ENCODE data around the gene CNIH1. TPM values are rescaled to one million over a fixed set of nuclear protein-coding genes. Genes with fewer than 3 reads are reported as not detected.

Gene CNIH1
- total RNA-seq, 1 experiment from 2014 or later, result 149 TPM

GRCh38 chr14:54424479-54424901 lies 16.7 kb downstream of the CNIH1 start:
- RAD21 ChIA-PET (ENCODE audit: low non-redundant PET in 1 of 2, low total read pairs in 2 of 2, uncharacterized antibody in 2 of 2, unreplicated experiment in 2 of 2), result no interaction called here
- Histone ChIP-seq H3K27me3 (ENCODE audit: insufficient read depth, low read length) (no peaks in the 10 kb centered on the region), H3K4me1 (ENCODE audit: control insufficient read depth in 1 of 2, insufficient read depth in 2 of 2, low read length in 2 of 2) (peaks cover 0 to 5% of the 10 kb centered on the region in 2 experiments; a peak in 1 of 4 replicates), H3K9me3 (ENCODE audit: control insufficient read depth in 1 of 2, insufficient read depth in 1 of 2, low read depth in 1 of 2, low read length in 2 of 2) (no peaks in the 10 kb centered on the region), H3K4me3 (replicated peaks in 1 of 2; ENCODE audit: low read depth in 1 of 2, low read length in 2 of 2) (no peak overlapping the region), H3K9me2 (ENCODE audit: insufficient read depth) (no peaks in the 10 kb centered on the region), H3K27ac (ENCODE audit: low read depth, low read length) (no peak overlapping the region), H3K9ac (ENCODE audit: low read length) (no peak overlapping the region), H4K20me1 (ENCODE audit: insufficient read depth) (no peaks in the 10 kb centered on the region), H3K79me2 (ENCODE audit: insufficient read depth, low read length) (peaks cover 11% of the 10 kb centered on the region), H2AFZ (ENCODE audit: low read depth, low read length, poor library complexity, severe bottlenecking) (no peak overlapping the region), H3K36me3 (ENCODE audit: control insufficient read depth in 1 of 2, insufficient read depth in 2 of 2, low read length in 2 of 2) (peaks cover 5 to 30% of the 10 kb centered on the region in 2 experiments; a peak in 3 of 4 replicates), H3K4me2 (ENCODE audit: low read length) (no peak overlapping the region)
- intact Hi-C loops (cut with micrococcal nuclease), result no loop called here
- POLR2A ChIA-PET, result no interaction called here
- no peak for TF ChIP-seq JUND (IDR thresholded peaks at IDR 0.05)
- TF ChIP-seq ZFX (IDR thresholded peaks at IDR 0.05), result no peak
- CTCF ChIA-PET, result no interaction called here
- no peak for DNase-seq (ENCODE audit: low read depth, low spot score)
- BruUV-seq (replicated peaks), result no TSS peak
- ATAC-seq, result no peak

DNA sequence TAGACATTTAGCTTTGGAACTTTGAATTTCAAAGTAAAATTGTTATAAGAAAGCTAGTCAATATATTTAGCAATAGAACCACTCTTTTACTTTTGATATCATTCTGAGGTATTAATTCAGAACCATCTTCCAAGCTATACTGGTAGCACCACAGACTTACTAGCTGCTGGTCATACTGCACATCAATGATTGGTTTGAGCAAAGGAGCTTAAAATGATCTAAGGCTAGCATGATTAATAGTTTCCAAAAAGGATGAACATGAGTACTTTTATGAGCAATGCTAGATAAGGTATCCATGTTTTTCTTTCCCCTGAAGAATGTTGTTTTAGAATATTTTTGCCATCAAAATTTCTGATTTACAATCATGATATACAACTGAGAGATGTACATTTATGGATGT lies 17.2 kb downstream of the CNIH1 start:
- Histone ChIP-seq H3K27me3 (ENCODE audit: insufficient read depth, low read length) (no peaks in the 10 kb centered on the region), H3K9ac (ENCODE audit: low read length) (no peak overlapping the region), H3K4me1 (ENCODE audit: control insufficient read depth in 1 of 2, insufficient read depth in 2 of 2, low read length in 2 of 2) (peaks cover 0 to 5% of the 10 kb centered on the region in 2 experiments; a peak in 1 of 4 replicates), H3K9me3 (ENCODE audit: control insufficient read depth in 1 of 2, insufficient read depth in 1 of 2, low read depth in 1 of 2, low read length in 2 of 2) (no peaks in the 10 kb centered on the region), H3K79me2 (ENCODE audit: insufficient read depth, low read length) (peaks cover 11% of the 10 kb centered on the region), H2AFZ (ENCODE audit: low read depth, low read length, poor library complexity, severe bottlenecking) (no peak overlapping the region), H4K20me1 (ENCODE audit: insufficient read depth) (no peaks in the 10 kb centered on the region), H3K9me2 (ENCODE audit: insufficient read depth) (no peaks in the 10 kb centered on the region), H3K4me3 (replicated peaks in 1 of 2; ENCODE audit: low read depth in 1 of 2, low read length in 2 of 2) (no peak overlapping the region), H3K27ac (ENCODE audit: low read depth, low read length) (no peak overlapping the region), H3K36me3 (ENCODE audit: control insufficient read depth in 1 of 2, insufficient read depth in 2 of 2, low read length in 2 of 2) (peaks cover 5 to 30% of the 10 kb centered on the region in 2 experiments; a peak in 3 of 4 replicates), H3K4me2 (ENCODE audit: low read length) (no peak overlapping the region)
- ChIA-PET RAD21 (ENCODE audit: low non-redundant PET in 1 of 2, low total read pairs in 2 of 2, uncharacterized antibody in 2 of 2, unreplicated experiment in 2 of 2) (no interaction called here), CTCF (no interaction called here), POLR2A (no interaction called here)
- DNase-seq (ENCODE audit: low read depth, low spot score) (no peak), ATAC-seq (no peak)
- intact Hi-C loops (cut with micrococcal nuclease), result no loop called here
- TF ChIP-seq, protein P1, sequence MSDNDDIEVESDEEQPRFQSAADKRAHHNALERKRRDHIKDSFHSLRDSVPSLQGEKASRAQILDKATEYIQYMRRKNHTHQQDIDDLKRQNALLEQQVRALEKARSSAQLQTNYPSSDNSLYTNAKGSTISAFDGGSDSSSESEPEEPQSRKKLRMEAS (IDR thresholded peaks at IDR 0.05), result no peak
- TF ChIP-seq YY1 (IDR thresholded peaks at IDR 0.05; ENCODE audit: extremely low read depth, insufficient replicate concordance, low read depth, low read length), result no peak
- no TSS peak for BruUV-seq (replicated peaks)
